Measurements from ENCODE around the gene SYDE2. TPM values are rescaled to one million over a fixed set of nuclear protein-coding genes. Genes with fewer than 3 reads are reported as not detected.
"Not testable (repeated sequence)": the region's sequence is repeated elsewhere in the genome, so short reads cannot be mapped to it uniquely, and the experiment has no call there.

SYDE2 gene
- polyA plus RNA-seq, 1 donor: 6.2 TPM

- no peak overlapping the region for H3K27ac ChIP-seq (ENCODE audit: low read length)
- H3K36me3 ChIP-seq (ENCODE audit: control insufficient read depth, insufficient read depth, low read length): no peaks in the 10 kb centered on the region
- no peaks in the 10 kb centered on the region for H3K27me3 ChIP-seq (ENCODE audit: control insufficient read depth, insufficient read depth, low read length)
- peak overlapping the region; percentile 81 for H3K4me3 ChIP-seq (ENCODE audit: low read length)
- no peak for DNase-seq
- H3K9me3 ChIP-seq (ENCODE audit: control insufficient read depth, low read depth, low read length): no peaks in the 10 kb centered on the region
- WGBS (ENCODE audit: insufficient coverage, low lambda C conversion rate): 14% methylated on average over 1 of the region's 2 CpGs
- peaks cover 9% of the 10 kb centered on the region for H3K4me1 ChIP-seq (ENCODE audit: control insufficient read depth, insufficient read depth, low read length)
These were observed 2.0 kb downstream of the SYDE2 start for GRCh38 chr1:85198864-85199263.

- Histone ChIP-seq H3K4me3 (ENCODE audit: low read length) (no peak overlapping the region), H3K9me3 (ENCODE audit: control insufficient read depth, low read depth, low read length) (no peaks in the 10 kb centered on the region), H3K27ac (ENCODE audit: low read length) (no peak overlapping the region), H3K36me3 (ENCODE audit: control insufficient read depth, insufficient read depth, low read length) (no peaks in the 10 kb centered on the region), H3K27me3 (ENCODE audit: control insufficient read depth, insufficient read depth, low read length) (no peaks in the 10 kb centered on the region), H3K4me1 (ENCODE audit: control insufficient read depth, insufficient read depth, low read length) (no peaks in the 10 kb centered on the region)
- DNase-seq: no peak
These were observed 4.5 kb downstream of the SYDE2 start for GRCh38 chr1:85196358-85196757.

GRCh38 chr1:85195703-85196102 lies 5.1 kb downstream of the SYDE2 start:
- H3K27me3 ChIP-seq (ENCODE audit: control insufficient read depth, insufficient read depth, low read length): no peaks in the 10 kb centered on the region
- no peaks in the 10 kb centered on the region for H3K36me3 ChIP-seq (ENCODE audit: control insufficient read depth, insufficient read depth, low read length)
- no peak overlapping the region for H3K27ac ChIP-seq (ENCODE audit: low read length)
- H3K9me3 ChIP-seq (ENCODE audit: control insufficient read depth, low read depth, low read length): no peaks in the 10 kb centered on the region
- DNase-seq: no peak
- 50% methylated on average over 1 of the region's 2 CpGs for WGBS (ENCODE audit: insufficient coverage, low lambda C conversion rate)
- no peaks in the 10 kb centered on the region for H3K4me1 ChIP-seq (ENCODE audit: control insufficient read depth, insufficient read depth, low read length)
- no peak overlapping the region for H3K4me3 ChIP-seq (ENCODE audit: low read length)

GRCh38 chr1:85192129-85192528 lies 8.7 kb downstream of the SYDE2 start:
- H3K27me3 ChIP-seq (ENCODE audit: control insufficient read depth, insufficient read depth, low read length); H3K9me3 ChIP-seq (ENCODE audit: control insufficient read depth, low read depth, low read length); DNase-seq; H3K4me3 ChIP-seq (ENCODE audit: low read length); H3K27ac ChIP-seq (ENCODE audit: low read length); H3K4me1 ChIP-seq (ENCODE audit: control insufficient read depth, insufficient read depth, low read length): not testable (repeated sequence)
- H3K36me3 ChIP-seq (ENCODE audit: control insufficient read depth, insufficient read depth, low read length): peaks cover 12% of the 10 kb centered on the region

DNA sequence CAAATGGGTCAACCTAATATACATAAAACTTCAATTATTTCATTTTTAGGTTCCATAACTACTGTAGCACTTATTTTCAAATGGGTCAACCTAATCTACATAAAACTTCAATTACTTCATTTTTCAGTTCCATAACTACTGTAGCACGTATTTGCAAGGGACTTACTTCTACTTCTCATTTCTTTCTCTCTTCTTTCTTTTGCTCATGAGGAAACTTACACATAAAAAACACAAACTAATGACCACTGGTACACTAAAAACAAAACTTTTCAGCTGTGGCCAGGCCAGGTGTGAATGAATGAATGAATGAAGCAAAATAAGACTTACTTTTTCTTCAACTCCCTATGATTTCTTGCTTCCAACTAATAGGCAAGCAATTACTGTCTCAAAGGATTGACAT lies 11.7 kb downstream of the SYDE2 start:
- peaks cover 12% of the 10 kb centered on the region for H3K36me3 ChIP-seq (ENCODE audit: control insufficient read depth, insufficient read depth, low read length)
- no peaks in the 10 kb centered on the region for H3K27me3 ChIP-seq (ENCODE audit: control insufficient read depth, insufficient read depth, low read length)
- no peak for DNase-seq
- no peak overlapping the region for H3K4me3 ChIP-seq (ENCODE audit: low read length)
- WGBS (ENCODE audit: insufficient coverage, low lambda C conversion rate): 83% methylated on average over 1 of the region's 1 CpG
- H3K27ac ChIP-seq (ENCODE audit: low read length): no peak overlapping the region
- no peaks in the 10 kb centered on the region for H3K4me1 ChIP-seq (ENCODE audit: control insufficient read depth, insufficient read depth, low read length)
- H3K9me3 ChIP-seq (ENCODE audit: control insufficient read depth, low read depth, low read length): no peaks in the 10 kb centered on the region

- Histone ChIP-seq H3K36me3 (ENCODE audit: control insufficient read depth, insufficient read depth, low read length) (peaks cover 12% of the 10 kb centered on the region), H3K9me3 (ENCODE audit: control insufficient read depth, low read depth, low read length) (no peaks in the 10 kb centered on the region), H3K4me3 (ENCODE audit: low read length) (no peak overlapping the region), H3K27me3 (ENCODE audit: control insufficient read depth, insufficient read depth, low read length) (no peaks in the 10 kb centered on the region), H3K4me1 (ENCODE audit: control insufficient read depth, insufficient read depth, low read length) (no peaks in the 10 kb centered on the region), H3K27ac (ENCODE audit: low read length) (no peak overlapping the region)
- WGBS (ENCODE audit: insufficient coverage, low lambda C conversion rate): 83% methylated on average over 2 of the region's 5 CpGs
- DNase-seq: no peak
These were observed 12.3 kb downstream of the SYDE2 start for GRCh38 chr1:85188530-85188929.

GRCh38 chr1:85187021-85187420 lies 13.8 kb downstream of the SYDE2 start:
- not testable (repeated sequence) for H3K27me3 ChIP-seq (ENCODE audit: control insufficient read depth, insufficient read depth, low read length); DNase-seq; H3K4me3 ChIP-seq (ENCODE audit: low read length); H3K9me3 ChIP-seq (ENCODE audit: control insufficient read depth, low read depth, low read length); H3K4me1 ChIP-seq (ENCODE audit: control insufficient read depth, insufficient read depth, low read length); H3K27ac ChIP-seq (ENCODE audit: low read length)
- H3K36me3 ChIP-seq (ENCODE audit: control insufficient read depth, insufficient read depth, low read length): peaks cover 14% of the 10 kb centered on the region
- no CpG with 5 or more reads among the region's 3 CpGs for WGBS (ENCODE audit: insufficient coverage, low lambda C conversion rate)

GRCh38 chr1:85184245-85184644 lies 16.6 kb downstream of the SYDE2 start:
- no peaks in the 10 kb centered on the region for H3K4me1 ChIP-seq (ENCODE audit: control insufficient read depth, insufficient read depth, low read length)
- H3K4me3 ChIP-seq (ENCODE audit: low read length): no peak overlapping the region
- no peak overlapping the region for H3K27ac ChIP-seq (ENCODE audit: low read length)
- no peak for DNase-seq
- no peaks in the 10 kb centered on the region for H3K9me3 ChIP-seq (ENCODE audit: control insufficient read depth, low read depth, low read length)
- WGBS (ENCODE audit: insufficient coverage, low lambda C conversion rate): no CpG with 5 or more reads among the region's 1 CpG
- H3K36me3 ChIP-seq (ENCODE audit: control insufficient read depth, insufficient read depth, low read length): peaks cover 4% of the 10 kb centered on the region
- H3K27me3 ChIP-seq (ENCODE audit: control insufficient read depth, insufficient read depth, low read length): no peaks in the 10 kb centered on the region

DNA sequence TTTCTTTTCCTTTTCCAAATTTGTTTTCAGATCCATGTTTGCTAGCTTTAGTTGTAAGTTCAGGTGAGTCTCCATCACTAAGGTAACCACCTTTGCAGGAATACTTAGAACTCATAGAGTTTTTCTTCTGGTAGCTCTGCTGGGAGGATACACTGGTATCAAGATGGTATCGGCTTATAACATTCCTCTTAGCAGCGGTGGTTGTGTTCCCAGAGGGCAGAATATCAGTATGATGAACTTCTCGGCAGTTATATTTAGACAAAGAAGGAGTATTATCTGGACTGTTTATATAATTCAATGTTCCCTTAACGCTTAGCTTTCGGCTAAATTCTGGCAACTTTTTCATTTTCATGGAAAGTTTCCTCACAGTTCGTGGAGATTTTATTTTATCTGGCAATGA lies 18.1 kb downstream of the SYDE2 start:
- H3K27me3 ChIP-seq (ENCODE audit: control insufficient read depth, insufficient read depth, low read length): no peaks in the 10 kb centered on the region
- H3K9me3 ChIP-seq (ENCODE audit: control insufficient read depth, low read depth, low read length): no peaks in the 10 kb centered on the region
- no peaks in the 10 kb centered on the region for H3K4me1 ChIP-seq (ENCODE audit: control insufficient read depth, insufficient read depth, low read length)
- H3K4me3 ChIP-seq (ENCODE audit: low read length): no peak overlapping the region
- DNase-seq: no peak
- peaks cover 2% of the 10 kb centered on the region for H3K36me3 ChIP-seq (ENCODE audit: control insufficient read depth, insufficient read depth, low read length)
- H3K27ac ChIP-seq (ENCODE audit: low read length): no peak overlapping the region
- 86% methylated on average over 4 of the region's 6 CpGs for whole genome bisulfite sequencing (ENCODE audit: insufficient coverage, low lambda C conversion rate)

- Histone ChIP-seq H3K27me3 (ENCODE audit: control insufficient read depth, insufficient read depth, low read length) (no peaks in the 10 kb centered on the region), H3K4me3 (ENCODE audit: low read length) (no peak overlapping the region), H3K9me3 (ENCODE audit: control insufficient read depth, low read depth, low read length) (no peaks in the 10 kb centered on the region), H3K4me1 (ENCODE audit: control insufficient read depth, insufficient read depth, low read length) (no peaks in the 10 kb centered on the region), H3K27ac (ENCODE audit: low read length) (no peak overlapping the region), H3K36me3 (ENCODE audit: control insufficient read depth, insufficient read depth, low read length) (peaks cover 2% of the 10 kb centered on the region)
- DNase-seq: peak in 1 of 2 donors; percentile 34
- WGBS (ENCODE audit: insufficient coverage, low lambda C conversion rate): no CpG with 5 or more reads among the region's 2 CpGs
These were observed 19.9 kb downstream of the SYDE2 start for GRCh38 chr1:85180869-85181268.

- no peak for DNase-seq
- Histone ChIP-seq H3K36me3 (ENCODE audit: control insufficient read depth, insufficient read depth, low read length) (peaks cover 2% of the 10 kb centered on the region), H3K27me3 (ENCODE audit: control insufficient read depth, insufficient read depth, low read length) (no peaks in the 10 kb centered on the region), H3K4me3 (ENCODE audit: low read length) (no peak overlapping the region), H3K27ac (ENCODE audit: low read length) (no peak overlapping the region), H3K4me1 (ENCODE audit: control insufficient read depth, insufficient read depth, low read length) (no peaks in the 10 kb centered on the region), H3K9me3 (ENCODE audit: control insufficient read depth, low read depth, low read length) (no peaks in the 10 kb centered on the region)
- no CpG with 5 or more reads among the region's 2 CpGs for WGBS (ENCODE audit: insufficient coverage, low lambda C conversion rate)
These were observed 21.3 kb downstream of the SYDE2 start for GRCh38 chr1:85179522-85179921.

Data from large intestine (tissue), 3 donors.